Measurements from ENCODE around the gene YPEL3.

Gene YPEL3

GRCh38 chr16:30063278-30063892, 32.6 kb downstream of the YPEL3 start:
- Histone ChIP-seq H3K9me3 (ENCODE audit: low read length) (no peaks in the 10 kb centered on the region), H3K4me1 (ENCODE audit: insufficient read depth, low read length, severe bottlenecking) (peaks cover 33% of the 10 kb centered on the region), H3K27me3 (ENCODE audit: insufficient read depth, low read length) (no peaks in the 10 kb centered on the region), H3K9ac (ENCODE audit: low read length) (peak overlapping the region; percentile 94), H3K36me3 (ENCODE audit: insufficient read depth, low read length) (peaks cover 26% of the 10 kb centered on the region), H3F3A (ENCODE audit: insufficient read depth, low read length) (no peaks in the 10 kb centered on the region), H3K4me2 (ENCODE audit: low read length) (peak overlapping the region; percentile 82), H3K27ac (ENCODE audit: low read depth, low read length, poor library complexity, severe bottlenecking) (peak overlapping the region; percentile 90), H4K20me1 (ENCODE audit: insufficient read depth, low read length) (no peaks in the 10 kb centered on the region), H3K79me2 (ENCODE audit: insufficient read depth, low read length) (peaks cover 13% of the 10 kb centered on the region), H3K4me3 (ENCODE audit: low read depth, low read length, poor library complexity, severe bottlenecking) (peak overlapping the region; percentile 78), H3K9me2 (ENCODE audit: low read depth, low read length) (no peaks in the 10 kb centered on the region), H2AFZ (ENCODE audit: low read length) (no peak overlapping the region)
- TF ChIP-seq CTCF (IDR thresholded peaks at IDR 0.05; ENCODE audit: low read length) = no peak
- TF ChIP-seq EZH2 (IDR thresholded peaks at IDR 0.05; ENCODE audit: borderline replicate concordance, low read length) = no peak

- Histone ChIP-seq H3K79me2 (ENCODE audit: insufficient read depth, low read length) (peaks cover 4% of the 10 kb centered on the region; the same call in 1 of the 2 replicates), H2AFZ (ENCODE audit: low read length) (no peak overlapping the region), H3K4me3 (ENCODE audit: low read depth, low read length, poor library complexity, severe bottlenecking) (no peak overlapping the region), H3K9ac (ENCODE audit: low read length) (no peak overlapping the region), H3K36me3 (ENCODE audit: insufficient read depth, low read length) (peaks cover 4% of the 10 kb centered on the region), H3K4me1 (ENCODE audit: insufficient read depth, low read length, severe bottlenecking) (peaks cover 15% of the 10 kb centered on the region), H3K27me3 (ENCODE audit: insufficient read depth, low read length) (no peaks in the 10 kb centered on the region), H3K9me3 (ENCODE audit: low read length) (no peaks in the 10 kb centered on the region), H3K4me2 (ENCODE audit: low read length) (no peak overlapping the region), H3K27ac (ENCODE audit: low read depth, low read length, poor library complexity, severe bottlenecking) (no peak overlapping the region), H3K9me2 (ENCODE audit: low read depth, low read length) (no peaks in the 10 kb centered on the region), H3F3A (ENCODE audit: insufficient read depth, low read length) (no peaks in the 10 kb centered on the region), H4K20me1 (ENCODE audit: insufficient read depth, low read length) (no peaks in the 10 kb centered on the region)
- no peak for TF ChIP-seq CTCF (IDR thresholded peaks at IDR 0.05; ENCODE audit: low read length)
- no peak for TF ChIP-seq EZH2 (IDR thresholded peaks at IDR 0.05; ENCODE audit: borderline replicate concordance, low read length)
Observed at GRCh38 chr16:30060836-30061554, 35.0 kb downstream of the YPEL3 start.

GRCh38 chr16:30060346-30060745, 35.7 kb downstream of the YPEL3 start:
- Histone ChIP-seq H3K4me1 (ENCODE audit: insufficient read depth, low read length, severe bottlenecking) (peaks cover 15% of the 10 kb centered on the region), H3K27ac (ENCODE audit: low read depth, low read length, poor library complexity, severe bottlenecking) (no peak overlapping the region)

More at GRCh38 chr16:30060346-30060745, 35.7 kb downstream of the YPEL3 start:
- H4K20me1 ChIP-seq (ENCODE audit: insufficient read depth, low read length) = no peaks in the 10 kb centered on the region
- H2AFZ ChIP-seq (ENCODE audit: low read length) = no peak overlapping the region
- no peaks in the 10 kb centered on the region for H3K9me2 ChIP-seq (ENCODE audit: low read depth, low read length)
- no peak for TF ChIP-seq EZH2 (IDR thresholded peaks at IDR 0.05; ENCODE audit: borderline replicate concordance, low read length)
- TF ChIP-seq CTCF (IDR thresholded peaks at IDR 0.05; ENCODE audit: low read length) = no peak
- no peaks in the 10 kb centered on the region for H3K27me3 ChIP-seq (ENCODE audit: insufficient read depth, low read length)
- H3K36me3 ChIP-seq (ENCODE audit: insufficient read depth, low read length) = no peaks in the 10 kb centered on the region
- H3K9ac ChIP-seq (ENCODE audit: low read length) = no peak overlapping the region
- H3K79me2 ChIP-seq (ENCODE audit: insufficient read depth, low read length) = no peaks in the 10 kb centered on the region; the same call in 1 of the 2 replicates
- H3K4me2 ChIP-seq (ENCODE audit: low read length) = no peak overlapping the region
- H3F3A ChIP-seq (ENCODE audit: insufficient read depth, low read length) = no peaks in the 10 kb centered on the region
- H3K4me3 ChIP-seq (ENCODE audit: low read depth, low read length, poor library complexity, severe bottlenecking) = no peak overlapping the region
- H3K9me3 ChIP-seq (ENCODE audit: low read length) = no peaks in the 10 kb centered on the region
